Caco-2 (cell line): ENCODE results near the gene NPIPB4. TPM values are rescaled to one million over a fixed set of nuclear protein-coding genes. Genes with fewer than 3 reads are reported as not detected.
"Not testable (repeated sequence)": the region's sequence is repeated elsewhere in the genome, so short reads cannot be mapped to it uniquely, and the experiment has no call there.

Experiments
- Bru-seq: library from RNA; stranded (reverse); fragments of 400-500 nt; gene quantifications from one replicate; lab custom pipeline; 2021; lab: Mats Ljungman, UMichigan
- BruChase-seq, 2 experiments: library from RNA; stranded (reverse); fragments of 400-500 nt; gene quantifications; one replicate each; lab custom pipeline; 2021; lab: Mats Ljungman, UMichigan
- BruUV-seq: library from RNA; stranded (reverse); fragments of 400-500 nt; replicated peaks from 2 replicates; lab custom pipeline; 2021; lab: Mats Ljungman, UMichigan
- CTCF ChIA-PET: fragments of 300-600 bp; sonication (Branson Sonifier 250); formaldehyde crosslinking; loops from one replicate; lab custom pipeline; 2022; ENCODE audit warnings: antibody characterized with exemption; lab: Charles Lee
- POLR2A ChIA-PET: fragments of 300-600 bp; sonication (Branson Sonifier 250); formaldehyde crosslinking; loops from one replicate; lab custom pipeline; 2022; ENCODE audit warnings: antibody characterized with exemption; lab: Charles Lee
- DNase-seq, 2 experiments: peaks; one replicate each; pipeline versions ENCODE4 v3.0.0 to v3.0.0-alpha.2; 2020 to 2022
- H3K27me3 ChIP-seq: replicated peaks from 2 replicates; pipeline ENCODE4 v1.6.0; 2011; ENCODE audit warnings: low read length; ENCODE audit not compliant: control insufficient read depth, insufficient read depth
- H3K36me3 ChIP-seq: 2 replicates; pipeline ENCODE4 v1.5.1; 2011; ENCODE audit warnings: low read length; ENCODE audit not compliant: control insufficient read depth, insufficient read depth
- H3K4me1 ChIP-seq: fragments of 250-450 bp; sonication (Bioruptor Pico); 2 replicates; pipeline ENCODE4 v1.5.1; 2020; ENCODE audit warnings: mild to moderate bottlenecking
- H3K4me3 ChIP-seq: 2 replicates; pipeline ENCODE4 v1.5.1; 2011; ENCODE audit warnings: low read depth, mild to moderate bottlenecking, control low read depth, low read length
- H3K9me3 ChIP-seq: fragments of 250-450 bp; sonication (Bioruptor Pico); 2 replicates; pipeline ENCODE4 v1.5.1; 2020; ENCODE audit warnings: mild to moderate bottlenecking, moderate library complexity
- H3K27ac Mint-ChIP-seq: one replicate; pipeline ENCODE4 v1.8.0; 2022; ENCODE audit warnings: mixed read lengths; ENCODE audit not compliant: unreplicated experiment
- H3K27me3 Mint-ChIP-seq: one replicate; pipeline ENCODE4 v1.8.0; 2022; ENCODE audit warnings: mixed read lengths; ENCODE audit not compliant: insufficient read depth, unreplicated experiment
- H3K36me3 Mint-ChIP-seq: one replicate; pipeline ENCODE4 v1.8.0; 2022; ENCODE audit warnings: mild to moderate bottlenecking, mixed read lengths; ENCODE audit not compliant: insufficient read depth, unreplicated experiment
- H3K4me1 Mint-ChIP-seq: one replicate; pipeline ENCODE4 v1.8.0; 2022; ENCODE audit warnings: low read depth, mixed read lengths; ENCODE audit not compliant: unreplicated experiment
- H3K4me3 Mint-ChIP-seq: one replicate; pipeline ENCODE4 v1.8.0; 2022; ENCODE audit warnings: mild to moderate bottlenecking, moderate library complexity, mixed read lengths; ENCODE audit not compliant: unreplicated experiment
- H3K9me3 Mint-ChIP-seq: one replicate; pipeline ENCODE4 v1.8.0; 2022; ENCODE audit warnings: mixed read lengths; ENCODE audit not compliant: unreplicated experiment
- intact Hi-C: fragments of 100-400 bp; cut with micrococcal nuclease; formaldehyde crosslinking; loops from one replicate; pipeline ENCODE4 v1.10.0; 2022; ENCODE audit not compliant: unreplicated experiment
- long read RNA-seq: library from polyadenylated mRNA; stranded (forward); transcript quantifications from one replicate; pipeline ENCODE4 v2.0.0, GENCODE V29; 2022
- total RNA-seq: library from RNA; stranded (reverse); gene quantifications from 2 replicates; pipeline ENCODE4 v1.2.3, GENCODE V29; 2022

NPIPB4 gene
- total RNA-seq (136 and 150 TPM in 2 replicates), Bru-seq, nascent RNA (percentile 53 among the genes with signal in this experiment), BruChase-seq, experiment 1, labeled RNA remaining after a 2-hour chase (percentile 72 among the genes with signal in this experiment), BruChase-seq, experiment 2, labeled RNA remaining after a 6-hour chase (percentile 73 among the genes with signal in this experiment)
- long read RNA-seq, partial matches to known transcripts = 0 of 2 reads
- long read RNA-seq, other reads (novel, unspliced or antisense) = 2 of 2 reads

DNA sequence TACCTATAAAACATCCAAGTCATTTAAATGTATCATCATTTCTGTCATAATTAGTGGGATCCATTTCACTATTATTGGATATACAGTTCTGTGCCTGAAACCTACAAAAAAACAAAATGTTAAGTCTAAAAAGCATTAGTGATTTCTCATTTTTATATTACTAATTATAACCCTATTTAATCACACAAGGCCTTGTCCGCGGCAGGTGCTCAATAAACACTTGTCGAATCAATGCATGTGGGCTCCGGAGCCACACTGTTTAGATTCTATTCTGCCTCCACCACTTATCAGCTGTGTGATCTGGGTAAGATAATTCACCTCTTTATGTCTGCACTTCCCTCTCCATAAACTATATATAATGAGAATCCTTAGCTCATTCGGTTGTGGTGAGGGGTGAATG is at the start of gene NPIPB4:
Gene NPIPB4 (minus strand): TSS at position 101 of the 400 bp plus-strand sequence. CDS start 378 bp downstream, outside the sequence.
- H3K9me3 ChIP-seq, H3K36me3 ChIP-seq, H3K4me3 Mint-ChIP-seq, H3K9me3 Mint-ChIP-seq, H3K36me3 Mint-ChIP-seq, POLR2A ChIA-PET, intact Hi-C loops, H3K27ac Mint-ChIP-seq, H3K4me3 ChIP-seq, H3K4me1 ChIP-seq, H3K4me1 Mint-ChIP-seq, BruUV-seq, H3K27me3 Mint-ChIP-seq, DNase-seq, CTCF ChIA-PET, H3K27me3 ChIP-seq: not testable (repeated sequence)

DNA sequence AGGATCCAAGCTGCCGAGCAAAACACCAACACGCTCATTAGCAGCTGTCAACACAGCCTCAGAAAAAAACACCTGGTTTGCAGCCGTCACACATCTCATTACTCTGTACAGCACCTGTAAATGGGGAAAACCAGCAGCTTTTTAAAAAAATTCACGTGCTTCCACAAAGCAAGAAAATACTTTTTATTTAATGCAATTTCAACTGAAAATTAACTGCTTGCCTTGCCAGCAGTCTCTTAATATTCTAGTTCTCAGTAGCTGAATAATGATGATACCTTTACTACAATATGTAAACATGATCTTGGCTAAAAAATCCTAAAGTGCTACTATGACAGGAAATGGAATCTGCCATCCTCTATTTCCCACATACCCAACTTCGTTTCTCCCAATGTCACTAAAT is 41.4 kb upstream of the NPIPB4 start:
- H3K36me3 ChIP-seq, H3K4me3 ChIP-seq, intact Hi-C loops, H3K36me3 Mint-ChIP-seq, H3K4me1 Mint-ChIP-seq, BruUV-seq, H3K27me3 Mint-ChIP-seq, DNase-seq, H3K9me3 ChIP-seq, H3K4me1 ChIP-seq, H3K9me3 Mint-ChIP-seq, H3K27ac Mint-ChIP-seq, CTCF ChIA-PET, H3K27me3 ChIP-seq, POLR2A ChIA-PET, H3K4me3 Mint-ChIP-seq: not testable (repeated sequence)

DNA sequence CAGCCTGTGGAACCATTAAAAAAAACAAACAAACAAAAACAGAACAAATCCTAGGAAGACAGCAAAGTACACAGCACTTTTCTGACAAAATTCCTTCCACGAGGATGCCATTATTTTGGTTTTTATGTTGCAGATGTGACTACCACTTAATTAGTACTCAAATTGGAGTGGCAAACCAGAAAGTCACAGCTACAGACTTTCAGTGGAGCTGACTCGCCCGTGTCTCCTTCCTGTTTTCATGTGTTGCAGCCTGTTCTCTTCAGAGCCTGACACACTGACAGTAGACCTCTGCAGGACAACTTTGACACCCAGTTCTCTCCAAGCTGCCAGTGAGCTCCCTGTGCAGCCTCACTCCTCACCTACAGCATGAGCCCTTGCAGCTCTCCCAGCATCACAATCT is 24.4 kb upstream of the NPIPB4 start:
- intact Hi-C loops, DNase-seq, H3K27me3 Mint-ChIP-seq, CTCF ChIA-PET, H3K36me3 Mint-ChIP-seq, H3K9me3 ChIP-seq, H3K4me1 Mint-ChIP-seq, H3K4me3 Mint-ChIP-seq, H3K9me3 Mint-ChIP-seq, H3K4me3 ChIP-seq, H3K4me1 ChIP-seq, BruUV-seq, H3K27me3 ChIP-seq, H3K36me3 ChIP-seq, H3K27ac Mint-ChIP-seq, POLR2A ChIA-PET: not testable (repeated sequence)

- H3K4me1 Mint-ChIP-seq, POLR2A ChIA-PET, H3K9me3 Mint-ChIP-seq, CTCF ChIA-PET, H3K36me3 Mint-ChIP-seq, H3K36me3 ChIP-seq, H3K4me1 ChIP-seq, H3K4me3 Mint-ChIP-seq, H3K9me3 ChIP-seq, DNase-seq, H3K4me3 ChIP-seq, BruUV-seq, H3K27me3 ChIP-seq, intact Hi-C loops, H3K27ac Mint-ChIP-seq, H3K27me3 Mint-ChIP-seq: not testable (repeated sequence)
These were observed 20.4 kb downstream of the NPIPB4 start for GRCh38 chr16:21837186-21837585.

DNA sequence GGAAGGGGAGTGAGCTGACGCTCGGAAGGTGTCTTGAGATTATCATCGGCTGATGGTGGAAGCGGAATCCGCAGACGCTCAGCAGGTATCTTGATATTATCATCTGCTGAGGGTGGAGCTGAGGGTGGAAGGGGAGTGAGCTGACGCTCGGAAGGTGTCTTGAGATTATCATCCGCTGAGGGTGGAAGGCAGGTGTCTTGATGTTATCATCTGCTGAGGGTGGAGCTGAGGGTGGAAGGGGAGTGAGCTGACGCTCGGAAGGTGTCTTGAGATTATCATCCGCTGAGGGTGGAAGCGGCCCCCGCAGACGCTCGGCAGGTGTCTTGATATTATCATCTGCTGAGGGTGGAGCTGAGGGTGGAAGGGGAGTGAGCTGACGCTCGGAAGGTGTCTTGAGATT is 21.2 kb downstream of the NPIPB4 start:
- H3K27ac Mint-ChIP-seq, H3K27me3 Mint-ChIP-seq, H3K4me1 ChIP-seq, H3K9me3 Mint-ChIP-seq, H3K27me3 ChIP-seq, H3K36me3 ChIP-seq, H3K4me3 Mint-ChIP-seq, BruUV-seq, DNase-seq, H3K4me3 ChIP-seq, H3K36me3 Mint-ChIP-seq, intact Hi-C loops, H3K9me3 ChIP-seq, H3K4me1 Mint-ChIP-seq, CTCF ChIA-PET, POLR2A ChIA-PET: not testable (repeated sequence)

GRCh38 chr16:21835747-21836146 is 21.8 kb downstream of the NPIPB4 start:
- POLR2A ChIA-PET, intact Hi-C loops, H3K4me1 ChIP-seq, BruUV-seq, H3K27ac Mint-ChIP-seq, H3K27me3 Mint-ChIP-seq, H3K9me3 Mint-ChIP-seq, H3K4me1 Mint-ChIP-seq, H3K27me3 ChIP-seq, DNase-seq, H3K4me3 ChIP-seq, H3K36me3 ChIP-seq, H3K36me3 Mint-ChIP-seq, H3K4me3 Mint-ChIP-seq, H3K9me3 ChIP-seq, CTCF ChIA-PET: not testable (repeated sequence)

DNA sequence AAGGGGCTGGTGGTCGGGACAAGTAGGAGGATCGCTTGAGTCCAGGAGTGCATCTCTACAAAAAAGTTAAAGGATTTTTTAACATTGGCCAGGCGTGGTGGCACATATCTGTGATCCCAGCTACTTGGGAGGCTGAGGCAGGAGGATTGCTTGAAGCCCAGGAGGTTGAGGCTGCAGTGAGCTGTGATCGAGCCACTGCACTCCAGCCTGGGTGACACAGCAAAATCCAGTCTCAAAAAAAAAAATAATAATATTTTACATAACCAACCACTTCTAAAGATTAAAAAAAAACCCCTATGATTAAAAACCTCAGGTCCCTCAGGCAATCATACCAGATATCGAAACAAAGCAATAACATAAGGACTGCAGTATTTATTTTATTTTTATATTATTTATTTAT is 23.3 kb downstream of the NPIPB4 start:
- intact Hi-C loops, H3K27me3 Mint-ChIP-seq, H3K4me3 Mint-ChIP-seq, POLR2A ChIA-PET, BruUV-seq, H3K4me1 Mint-ChIP-seq, DNase-seq, H3K4me3 ChIP-seq, H3K9me3 Mint-ChIP-seq, H3K36me3 ChIP-seq, H3K36me3 Mint-ChIP-seq, CTCF ChIA-PET, H3K4me1 ChIP-seq, H3K27me3 ChIP-seq, H3K27ac Mint-ChIP-seq, H3K9me3 ChIP-seq: not testable (repeated sequence)
